Esophagus squamous epithelium (tissue), 4 donors: ENCODE data around the gene THSD7B.

Experiments used
- POLR2A ChIP-seq, 4 donors: fragments of 450-650 bp; IDR thresholded peaks; one replicate each; pipeline ENCODE4 v1.6.1; 2017; ENCODE audit warnings: antibody characterized with exemption in 4 of 4, mild to moderate bottlenecking in 4 of 4, moderate library complexity in 3 of 4
- TF ChIP-seq, protein P1 (sequence below), 6 experiments: fragments of 450-650 bp in 4 of 6; fragments of 200-600 bp in 2 of 6; sonication (generic) in 2 of 6; IDR thresholded peaks; one replicate each; pipeline ENCODE4 v1.5.1; 2016 to 2019; ENCODE audit warnings: antibody characterized with exemption in 6 of 6, mild to moderate bottlenecking in 4 of 6, moderate library complexity in 4 of 6

GRCh38 chr2:136828162-136828561 lies 62.8 kb downstream of the THSD7B start:
- TF ChIP-seq, protein P1, sequence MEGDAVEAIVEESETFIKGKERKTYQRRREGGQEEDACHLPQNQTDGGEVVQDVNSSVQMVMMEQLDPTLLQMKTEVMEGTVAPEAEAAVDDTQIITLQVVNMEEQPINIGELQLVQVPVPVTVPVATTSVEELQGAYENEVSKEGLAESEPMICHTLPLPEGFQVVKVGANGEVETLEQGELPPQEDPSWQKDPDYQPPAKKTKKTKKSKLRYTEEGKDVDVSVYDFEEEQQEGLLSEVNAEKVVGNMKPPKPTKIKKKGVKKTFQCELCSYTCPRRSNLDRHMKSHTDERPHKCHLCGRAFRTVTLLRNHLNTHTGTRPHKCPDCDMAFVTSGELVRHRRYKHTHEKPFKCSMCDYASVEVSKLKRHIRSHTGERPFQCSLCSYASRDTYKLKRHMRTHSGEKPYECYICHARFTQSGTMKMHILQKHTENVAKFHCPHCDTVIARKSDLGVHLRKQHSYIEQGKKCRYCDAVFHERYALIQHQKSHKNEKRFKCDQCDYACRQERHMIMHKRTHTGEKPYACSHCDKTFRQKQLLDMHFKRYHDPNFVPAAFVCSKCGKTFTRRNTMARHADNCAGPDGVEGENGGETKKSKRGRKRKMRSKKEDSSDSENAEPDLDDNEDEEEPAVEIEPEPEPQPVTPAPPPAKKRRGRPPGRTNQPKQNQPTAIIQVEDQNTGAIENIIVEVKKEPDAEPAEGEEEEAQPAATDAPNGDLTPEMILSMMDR (IDR thresholded peaks at IDR 0.05): no peak
- no peak for TF ChIP-seq POLR2A (IDR thresholded peaks at IDR 0.05)
